ENCODE results near the gene RAPGEF6.

GRCh38 chr5:131396630-131397273 is 238.3 kb downstream of the RAPGEF6 start:
- TF ChIP-seq EZH2phosphoT487 (IDR thresholded peaks at IDR 0.05; ENCODE audit: borderline replicate concordance) (no peak), CTCF (conservative IDR thresholded peaks at IDR 0.05; ENCODE audit: low read length) (no peak)
